KG1 (cell line): ENCODE results near the gene MCAM.

ENCODE experiments used
- DNase-seq: peaks from one replicate; lab custom pipeline; 2025; lab: John Stamatoyannopoulos, UW

MCAM gene

DNA sequence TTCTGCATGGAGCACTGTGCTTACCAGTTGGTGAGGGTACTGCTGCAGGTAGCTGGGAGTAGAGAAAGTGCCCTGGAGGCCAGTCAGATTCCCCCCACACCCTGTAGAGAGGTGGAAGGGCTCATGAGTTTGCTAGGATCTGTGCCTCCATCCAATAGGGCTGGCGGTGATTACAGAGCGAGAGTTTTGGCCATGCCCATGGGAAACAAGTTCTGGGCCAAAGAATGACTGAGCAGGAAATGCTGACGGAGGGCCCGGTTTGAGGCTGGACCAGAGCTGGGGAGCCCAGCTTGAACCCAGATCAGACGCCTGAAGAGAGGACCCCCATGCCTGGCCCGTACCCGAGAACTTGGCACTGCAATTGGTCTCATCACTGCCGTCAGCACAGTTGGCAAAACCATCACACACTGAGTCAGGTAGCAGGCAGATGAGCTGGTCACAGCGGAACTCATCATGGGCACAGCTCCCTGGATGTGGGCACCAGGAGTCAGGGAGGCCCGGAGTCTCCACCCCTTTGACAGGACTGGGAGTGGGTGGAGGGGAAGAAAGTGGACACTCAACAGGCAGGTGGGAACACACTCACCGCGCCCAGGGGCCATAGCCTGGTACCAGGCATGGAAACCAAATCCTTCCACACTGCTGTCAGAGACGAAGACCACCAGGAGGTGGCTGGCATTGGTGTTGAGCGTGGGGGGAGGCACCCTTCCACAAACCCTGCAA, 27.5 kb upstream of the MCAM start:
- DNase-seq = no peak

DNA sequence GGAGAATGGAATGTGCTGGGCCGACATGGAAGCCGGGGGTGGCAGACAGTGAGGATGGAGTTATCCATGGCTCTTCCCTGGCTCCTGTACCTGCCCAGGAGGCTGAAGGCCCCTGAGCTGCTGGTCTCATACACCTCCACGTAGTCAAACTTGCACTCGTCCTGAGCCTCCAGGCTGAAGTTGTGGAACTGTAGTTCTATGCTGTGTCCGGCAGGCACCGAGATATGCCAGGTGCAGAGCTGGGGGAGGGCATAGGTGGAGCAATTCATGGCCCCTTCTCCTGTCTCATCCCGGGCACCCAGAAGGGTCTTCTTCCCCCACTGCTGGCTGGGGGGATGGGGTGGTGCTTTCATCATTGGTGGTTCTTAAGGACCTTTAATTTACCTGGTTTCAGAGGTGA, 26.8 kb upstream of the MCAM start:
- DNase-seq = no peak

DNA sequence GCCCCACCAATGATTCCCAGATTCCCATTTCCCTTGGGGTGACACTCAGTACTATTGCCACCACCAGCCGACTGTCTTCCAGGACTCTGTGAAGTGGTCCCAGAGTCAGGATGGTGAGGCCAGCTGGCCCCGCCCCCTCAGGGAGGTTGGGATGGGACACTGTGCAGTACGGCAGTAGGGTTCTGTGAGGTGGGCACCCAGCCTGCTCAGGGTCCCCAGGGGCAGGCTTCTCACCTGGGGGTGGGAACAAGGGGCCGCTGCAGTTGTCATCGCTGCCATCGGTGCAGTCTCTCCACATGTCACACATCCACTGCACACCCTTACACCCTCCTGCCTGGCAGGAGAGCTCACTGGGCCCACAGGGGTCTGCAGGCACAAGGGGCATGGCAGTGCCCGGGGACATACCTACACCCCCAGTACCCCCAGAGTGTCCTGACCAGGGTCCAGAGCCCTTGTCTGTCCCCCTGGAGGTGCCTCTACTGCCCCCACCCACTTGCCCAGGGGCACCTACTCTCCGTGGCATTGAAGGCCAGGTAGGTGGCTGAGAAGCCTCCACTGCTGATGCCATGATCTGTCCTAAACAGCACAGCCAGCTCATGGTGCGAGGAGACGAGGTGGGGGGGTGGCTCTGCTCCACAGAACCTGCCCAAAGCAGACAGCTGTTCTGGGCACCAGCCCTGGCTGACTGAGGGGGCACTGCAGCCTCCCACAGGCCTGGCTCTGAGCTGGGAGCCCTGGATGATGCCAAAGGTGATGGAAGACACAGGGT, 25.6 kb upstream of the MCAM start:
- no peak for DNase-seq

DNA sequence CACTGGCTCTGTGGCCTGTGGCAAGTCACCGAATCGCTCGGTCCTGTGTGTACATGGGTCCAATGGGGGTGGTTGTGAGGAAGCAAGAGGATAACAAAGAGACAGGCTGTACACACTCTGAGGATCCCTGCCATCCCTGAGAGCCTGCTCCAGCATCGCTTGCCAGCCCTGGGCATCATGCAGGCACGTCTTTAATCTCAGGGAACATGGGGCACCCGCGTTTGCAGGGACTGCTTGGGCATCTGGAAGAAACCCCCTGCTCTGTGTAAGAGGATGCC, 25.0 kb upstream of the MCAM start:
- no peak for DNase-seq

DNA sequence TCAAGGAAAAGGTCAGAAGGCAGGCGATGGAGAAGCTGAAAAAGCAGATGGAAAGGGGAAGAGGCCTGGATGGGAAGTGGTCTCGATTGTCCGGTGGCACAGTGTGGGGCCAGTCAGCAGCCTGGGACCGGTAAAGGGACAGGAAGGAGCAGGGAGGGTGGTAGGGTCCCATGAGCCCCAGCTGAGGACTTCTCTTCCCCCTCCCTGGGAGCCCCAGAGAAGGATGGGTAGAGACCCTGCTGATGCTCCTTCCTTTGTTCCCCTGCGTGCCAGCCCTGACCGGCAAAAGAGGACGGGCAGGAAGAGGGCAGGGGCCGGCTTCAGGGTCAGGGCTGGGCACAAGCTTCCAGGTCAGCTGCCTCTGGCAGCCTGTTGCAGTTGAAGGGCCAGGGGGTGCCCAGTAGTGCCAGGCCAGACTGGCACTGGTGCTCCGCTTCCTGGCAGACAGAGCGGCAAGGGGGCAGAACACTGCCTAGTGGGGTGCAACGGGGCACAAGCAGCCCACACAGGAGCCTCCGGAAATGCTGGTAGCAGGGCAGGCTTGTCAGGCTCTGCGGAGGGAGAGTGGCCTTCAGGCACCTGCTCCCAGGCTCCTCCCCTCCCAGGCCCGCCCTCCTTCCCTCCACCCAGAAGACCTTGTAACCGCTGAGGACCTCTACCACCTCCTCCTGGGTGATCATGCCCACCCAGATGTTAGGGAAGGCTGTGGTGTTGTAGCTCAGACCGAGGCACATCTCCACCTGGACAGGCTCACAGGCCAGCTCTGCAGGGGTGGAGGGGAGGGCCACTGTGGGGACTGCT, 24.5 kb upstream of the MCAM start:
- no peak for DNase-seq

DNA sequence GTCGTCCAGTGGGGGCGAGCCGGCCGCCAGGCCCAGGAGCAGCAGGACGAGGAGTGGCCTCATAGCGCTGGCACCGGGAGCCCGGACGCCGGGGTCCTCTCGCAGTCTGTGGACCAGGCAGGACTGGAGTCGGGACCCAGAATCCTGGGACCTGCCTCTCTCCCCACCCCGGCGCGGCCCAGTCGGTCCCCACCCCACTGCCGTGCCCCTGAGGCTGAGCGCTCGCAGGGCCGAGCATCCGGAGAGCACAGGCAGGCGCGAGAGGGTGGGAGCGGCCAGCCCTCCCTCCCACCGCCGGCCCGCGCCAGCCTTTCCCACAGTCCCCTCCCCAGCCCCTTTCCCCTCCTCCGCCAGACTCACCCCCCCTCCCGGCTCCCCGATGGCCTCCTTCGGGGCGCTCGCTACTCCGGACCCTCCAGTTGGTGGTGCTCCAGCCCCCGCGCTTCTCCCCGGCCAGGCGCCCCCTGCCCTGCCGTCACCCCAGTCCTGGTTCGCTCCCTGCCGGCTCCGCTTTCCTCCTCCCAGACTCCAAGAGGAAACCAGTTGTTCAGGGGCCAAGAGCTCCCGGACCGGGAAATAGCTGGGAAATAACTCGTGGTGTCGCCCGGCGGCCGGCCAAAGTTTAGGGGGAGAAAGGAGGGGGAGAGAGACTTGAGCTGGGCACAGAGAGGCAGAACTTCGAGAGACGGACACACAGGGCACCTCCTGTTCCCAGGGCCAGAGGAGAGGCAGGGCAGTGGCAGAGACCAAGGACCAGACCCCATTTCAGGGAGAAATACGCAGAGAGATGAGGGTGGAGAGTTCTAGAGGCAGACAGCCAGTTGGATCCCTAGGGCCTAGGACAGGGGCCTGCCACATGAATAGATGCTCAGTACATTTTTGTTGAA, 23.6 kb upstream of the MCAM start, which contains the start of gene C1QTNF5:
Gene C1QTNF5, minus strand, starts transcription at position 549 of the 887 bp plus-strand sequence. Its CDS starts 486 bp downstream, at position 63.
- no peak for DNase-seq

DNA sequence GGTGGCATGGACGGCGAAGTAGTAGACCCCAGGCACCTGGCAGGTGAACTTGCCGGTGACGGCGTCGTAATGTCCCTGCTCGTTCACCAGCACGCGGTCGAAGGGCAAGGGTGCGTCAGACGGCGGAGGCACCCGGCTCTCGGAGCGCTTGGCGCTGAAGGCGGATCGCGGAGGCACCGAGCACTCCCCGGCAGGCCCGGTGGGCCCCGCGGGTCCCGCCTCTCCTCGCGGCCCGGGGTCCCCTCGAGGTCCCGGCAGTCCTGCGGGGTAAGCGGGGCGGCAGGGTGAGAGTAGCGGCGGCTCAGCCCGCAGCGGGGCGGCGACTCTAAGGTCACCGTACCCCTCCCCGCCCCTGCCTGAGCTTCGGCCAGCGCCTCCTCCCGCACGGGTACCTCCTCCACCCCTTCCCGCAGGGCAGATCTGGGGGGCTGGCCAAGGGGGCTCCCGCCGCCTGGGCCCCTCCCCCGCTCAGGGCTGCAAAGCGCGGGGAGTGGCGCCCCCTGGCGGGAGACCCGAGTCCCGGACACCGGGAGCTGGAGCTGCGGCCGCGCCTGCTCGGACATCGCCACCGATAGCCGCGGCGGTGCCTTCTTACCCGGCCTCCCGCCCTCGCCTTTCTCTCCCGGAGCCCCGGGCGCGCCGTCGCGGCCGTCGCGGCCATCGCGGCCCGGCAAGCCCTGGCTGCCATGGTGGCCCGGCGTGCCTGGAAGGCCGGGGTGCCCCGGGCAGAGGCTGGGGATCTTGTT, 22.8 kb upstream of the MCAM start:
- no peak for DNase-seq

DNA sequence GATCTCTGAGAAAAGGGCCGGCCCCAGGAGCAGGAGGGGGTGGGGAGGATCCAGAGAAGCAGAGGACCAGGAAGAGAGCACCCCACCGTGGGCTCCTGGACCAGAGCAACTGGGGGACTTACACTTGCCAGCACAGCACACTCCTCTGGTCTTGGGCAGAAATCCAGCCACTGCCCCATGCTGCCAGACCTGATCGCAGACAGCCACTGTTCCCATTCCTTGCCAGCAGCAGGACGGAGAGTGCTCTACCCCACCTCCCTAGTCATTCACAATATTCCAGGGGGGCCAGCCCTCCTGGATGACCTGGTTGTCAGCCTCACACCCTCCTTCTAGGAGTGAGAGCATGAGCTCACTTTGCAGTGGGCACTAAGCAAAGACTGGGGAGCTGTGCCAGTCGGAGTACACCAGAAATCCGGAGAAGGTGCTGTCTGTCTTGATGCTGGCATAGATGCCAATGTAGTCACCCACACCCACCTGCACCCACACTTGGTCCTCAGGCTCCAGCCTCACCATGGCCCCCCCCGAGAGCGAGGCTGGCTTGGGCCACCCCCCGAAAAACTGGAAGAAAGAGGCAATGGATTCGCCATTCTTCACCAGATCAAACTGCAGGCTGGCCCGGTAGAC, 22.1 kb upstream of the MCAM start:
- no peak for DNase-seq

DNA sequence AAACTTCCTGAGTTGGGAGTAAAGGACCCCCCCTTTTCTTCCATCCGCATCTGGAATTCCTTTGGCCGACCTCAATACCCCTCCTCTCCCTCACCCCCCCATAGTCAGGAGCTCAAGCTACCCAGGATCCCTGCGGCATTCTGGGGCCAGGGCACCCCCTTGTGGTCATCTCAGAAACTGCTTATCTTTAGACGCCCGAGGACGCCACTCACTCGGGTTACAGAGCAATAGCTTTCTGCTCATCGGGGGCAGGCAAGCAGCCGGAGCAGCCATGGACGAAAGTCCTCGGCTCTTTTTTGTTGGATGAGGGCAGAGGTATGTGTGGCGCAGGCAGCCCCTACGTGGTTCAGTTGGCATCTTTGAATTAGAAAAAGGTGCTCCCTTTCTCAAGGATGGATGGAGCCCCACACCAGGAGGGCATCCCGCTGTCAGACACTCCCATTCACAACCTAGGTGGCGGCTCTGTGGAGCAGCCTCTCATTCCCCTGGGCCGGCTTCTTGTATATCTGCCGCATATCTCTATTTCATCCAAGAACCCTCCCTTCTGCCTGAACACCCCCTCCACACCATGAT, 21.5 kb upstream of the MCAM start:
- DNase-seq = peak; percentile 69

DNA sequence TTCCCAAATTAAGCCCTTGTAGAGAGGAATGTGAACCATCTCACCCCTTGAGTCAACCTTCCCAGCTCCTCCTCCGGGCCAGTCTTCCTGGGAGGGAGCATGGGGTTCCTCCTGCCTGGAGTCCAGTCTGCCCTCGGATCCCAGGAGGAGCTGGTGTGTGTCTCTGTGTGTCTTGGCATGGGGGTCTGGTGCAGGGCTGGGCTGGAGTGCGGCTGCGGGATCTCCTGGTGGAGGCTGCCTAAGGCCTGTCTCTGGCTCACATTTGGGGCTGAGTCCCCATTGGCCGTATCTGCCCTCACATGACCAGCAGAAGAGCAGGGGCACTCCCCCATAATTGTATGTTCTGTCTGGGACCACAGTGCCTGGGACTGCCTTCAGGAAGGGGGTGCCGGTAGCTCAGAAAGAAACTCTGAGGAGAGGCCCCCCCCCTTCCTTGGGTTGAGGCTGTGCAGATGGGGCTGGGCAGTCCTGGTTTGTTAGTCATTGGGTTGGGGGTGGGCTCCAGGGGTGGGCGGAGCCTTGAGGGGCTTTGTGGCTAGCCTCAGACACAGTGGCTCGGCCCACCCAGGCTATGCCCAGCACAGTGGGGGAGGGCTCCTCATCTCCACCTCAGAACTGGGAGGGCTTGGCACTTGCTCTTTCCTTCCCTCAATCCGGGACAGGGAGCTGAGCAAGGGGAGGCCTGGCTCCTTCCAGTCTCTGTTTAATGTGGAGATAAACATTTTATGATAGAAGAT, 20.8 kb upstream of the MCAM start:
- DNase-seq = no peak

DNA sequence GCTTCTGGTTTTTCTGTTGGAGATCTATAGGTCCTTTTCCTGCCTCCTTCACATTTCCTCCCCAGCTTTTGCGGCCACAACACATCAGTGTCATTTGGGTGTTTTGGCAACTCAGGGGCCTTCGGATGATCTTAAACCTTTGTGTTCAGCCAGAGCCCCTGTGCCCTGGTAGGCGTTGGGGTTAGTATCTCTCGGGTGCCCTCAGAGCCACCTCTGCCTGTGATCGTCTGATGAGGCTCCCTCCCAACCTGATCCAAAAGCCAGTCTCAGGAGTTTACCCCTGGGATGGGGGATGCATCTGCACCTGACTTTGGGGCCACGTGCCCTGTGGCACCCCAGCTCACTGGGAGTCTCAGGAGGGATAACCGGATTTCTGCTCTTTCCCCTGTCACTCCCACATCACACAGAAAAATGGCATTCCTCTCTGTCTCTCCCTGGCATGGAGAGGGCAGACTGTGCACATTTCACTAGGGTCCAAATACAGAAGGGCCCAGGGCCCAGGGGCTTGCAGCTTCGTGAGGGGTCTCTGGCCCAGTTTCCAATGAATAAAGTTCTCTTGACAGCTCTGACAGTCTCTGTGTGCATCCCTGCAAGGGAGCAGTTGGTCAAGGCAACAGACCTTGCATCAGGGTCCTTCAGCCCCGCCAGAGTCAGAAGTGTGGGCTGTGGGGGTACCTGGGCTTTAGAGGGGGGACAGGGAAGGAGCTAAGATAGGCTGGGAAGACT, 20.0 kb upstream of the MCAM start:
- DNase-seq = no peak

DNA sequence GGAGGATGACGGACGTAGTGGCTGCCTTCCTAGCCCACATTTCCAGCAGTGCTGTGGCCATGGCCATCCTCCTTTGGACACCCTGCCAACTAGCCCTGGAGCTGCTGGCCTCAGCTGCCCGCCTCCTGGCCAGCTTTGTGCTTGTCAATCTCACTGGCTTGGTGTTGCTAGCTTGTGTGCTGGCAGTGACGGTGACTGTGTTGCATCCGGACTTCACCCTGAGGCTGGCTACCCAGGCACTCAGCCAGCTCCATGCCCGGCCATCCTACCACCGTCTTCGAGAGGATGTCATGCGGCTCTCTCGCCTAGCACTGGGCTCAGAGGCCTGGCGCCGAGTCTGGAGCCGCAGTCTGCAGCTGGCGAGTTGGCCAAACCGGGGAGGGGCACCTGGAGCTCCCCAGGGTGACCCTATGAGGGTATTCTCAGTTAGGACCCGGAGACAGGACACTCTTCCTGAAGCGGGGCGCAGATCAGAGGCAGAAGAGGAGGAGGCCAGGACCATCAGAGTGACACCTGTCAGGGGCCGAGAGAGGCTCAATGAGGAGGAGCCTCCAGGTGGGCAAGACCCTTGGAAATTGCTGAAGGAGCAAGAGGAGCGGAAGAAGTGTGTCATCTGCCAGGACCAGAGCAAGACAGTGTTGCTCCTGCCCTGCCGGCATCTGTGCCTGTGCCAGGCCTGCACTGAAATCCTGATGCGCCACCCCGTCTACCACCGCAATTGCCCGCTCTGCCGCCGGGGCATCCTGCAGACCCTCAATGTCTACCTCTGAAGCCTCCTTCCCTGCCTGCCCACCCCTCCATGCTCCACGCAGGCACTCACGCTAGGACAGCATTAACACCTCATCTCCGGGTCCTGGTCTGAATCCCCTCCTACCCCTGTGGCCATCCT, 19.0 kb upstream of the MCAM start:
- no peak for DNase-seq

DNA sequence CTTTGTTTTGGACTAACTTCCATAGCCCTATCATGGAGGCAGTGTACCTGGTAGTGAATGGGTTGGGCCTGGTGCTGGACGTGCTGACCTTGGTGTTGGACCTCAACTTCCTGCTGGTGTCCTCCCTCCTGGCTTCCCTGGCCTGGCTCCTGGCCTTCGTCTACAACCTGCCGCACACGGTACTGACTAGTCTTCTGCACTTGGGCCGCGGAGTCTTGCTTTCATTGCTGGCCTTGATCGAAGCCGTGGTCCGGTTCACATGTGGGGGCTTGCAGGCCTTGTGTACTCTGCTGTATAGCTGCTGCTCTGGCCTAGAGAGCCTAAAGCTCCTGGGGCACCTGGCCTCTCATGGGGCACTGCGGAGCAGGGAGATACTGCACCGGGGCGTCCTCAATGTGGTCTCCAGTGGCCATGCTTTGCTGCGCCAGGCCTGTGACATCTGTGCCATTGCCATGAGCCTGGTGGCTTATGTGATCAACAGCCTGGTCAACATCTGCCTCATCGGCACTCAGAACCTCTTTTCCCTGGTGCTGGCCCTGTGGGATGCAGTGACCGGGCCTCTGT, 18.2 kb upstream of the MCAM start:
- DNase-seq = no peak

DNA sequence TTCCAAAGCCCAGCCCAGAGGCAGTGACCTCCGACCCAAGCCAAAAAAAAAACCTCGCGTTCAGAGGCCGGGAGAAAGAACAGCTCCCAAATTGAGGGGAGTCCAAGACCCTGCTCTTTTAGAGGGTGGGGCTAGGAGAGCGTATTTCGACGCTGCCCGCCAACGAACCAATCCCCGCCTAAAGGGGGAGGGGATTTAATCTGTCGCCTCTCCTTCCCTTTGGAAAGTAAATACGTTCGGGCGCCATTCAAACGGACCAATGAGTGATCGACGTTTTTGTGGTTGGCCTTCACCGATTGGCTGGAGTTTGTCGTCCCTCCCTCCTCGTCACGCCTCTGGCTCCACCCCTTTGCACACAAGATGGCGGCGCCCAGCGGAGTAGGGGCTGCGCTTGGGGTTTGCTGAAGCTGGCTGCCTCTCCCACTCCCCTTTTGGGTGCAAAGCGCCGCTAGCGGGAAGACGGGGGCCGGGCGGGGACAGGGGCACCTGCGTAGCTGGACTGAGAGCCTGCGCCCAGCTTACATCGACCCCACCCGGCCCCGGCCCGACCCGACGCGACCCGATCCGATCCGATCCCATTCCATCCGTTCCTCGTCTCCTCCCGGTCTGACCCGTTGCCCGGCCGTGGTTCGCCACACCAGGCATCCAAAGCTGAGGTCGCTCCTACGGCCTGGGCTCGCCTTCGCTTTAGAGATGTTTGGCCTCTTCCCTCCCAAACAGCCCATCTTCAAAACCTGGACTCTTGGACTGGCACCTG, 17.4 kb upstream of the MCAM start, which contains the start of gene RNF26:
Gene RNF26, plus strand, starts transcription at position 354 of the 757 bp plus-strand sequence. CDS start 596 bp downstream, outside the sequence.
- peak; percentile 99 for DNase-seq

DNA sequence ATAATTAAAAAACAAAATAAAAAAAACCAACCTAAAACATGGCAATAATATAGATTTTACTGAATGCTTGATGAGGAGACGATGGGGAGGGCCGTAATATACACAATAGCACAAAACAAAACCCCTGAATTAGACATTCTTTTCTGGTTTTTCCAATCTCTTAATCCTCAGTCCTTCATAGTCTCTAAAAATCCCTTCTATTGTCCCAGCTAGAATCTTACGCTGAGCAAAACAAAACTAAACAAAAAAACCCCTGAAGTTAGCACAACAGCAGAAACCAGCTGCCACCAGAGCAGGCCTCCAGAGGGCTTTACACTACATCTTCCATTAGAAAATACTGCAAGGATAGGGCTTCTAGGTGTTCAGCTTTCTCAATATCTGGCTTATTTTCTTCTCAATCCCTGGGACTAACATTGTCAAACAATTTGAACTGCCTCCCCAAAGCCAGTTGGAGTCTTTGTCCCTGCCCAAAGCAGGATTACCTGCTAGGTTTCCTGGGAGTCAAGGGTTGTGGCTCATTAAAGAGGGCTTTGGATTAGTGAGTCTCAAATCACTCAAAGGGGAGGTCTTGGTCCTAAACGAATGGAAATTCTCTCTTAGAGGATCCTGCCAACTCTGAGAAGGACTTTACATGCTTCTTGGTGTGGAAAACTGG, 15.3 kb upstream of the MCAM start:
- no peak for DNase-seq

DNA sequence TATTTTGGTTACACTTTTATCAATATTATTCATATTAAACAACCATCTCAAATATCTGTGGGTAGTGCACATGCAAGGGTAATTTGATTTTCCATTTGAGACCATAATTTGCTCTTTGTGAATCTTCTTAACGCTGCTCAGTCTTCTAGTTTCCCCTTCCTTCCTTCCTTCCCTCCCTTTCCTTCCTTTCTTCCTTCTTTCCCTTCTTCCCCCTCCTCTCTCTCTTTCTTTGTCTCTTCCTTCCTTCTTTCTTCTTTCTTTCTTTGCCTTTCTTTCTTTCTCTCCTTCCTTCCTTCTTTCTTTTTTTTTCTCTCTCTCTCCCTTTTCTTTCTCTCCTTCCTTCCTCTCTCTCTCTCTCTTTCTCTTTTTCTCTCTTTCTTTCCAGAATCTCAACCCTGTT, 13.3 kb upstream of the MCAM start:
- no peak for DNase-seq
